Epithelial cell of esophagus (primary cell): ENCODE measurements around the gene IQSEC3.

Experiments
- DNase-seq: peaks from one replicate; pipeline ENCODE4 v3.0.0; 2010; ENCODE audit warnings: low read depth
- H3K4me3 ChIP-seq: 2 replicates; pipeline ENCODE4 v1.5.1; 2011; ENCODE audit warnings: mild to moderate bottlenecking, low read length, control low read depth
- CTCF ChIP-seq: IDR thresholded peaks from 2 replicates; pipeline ENCODE4 v1.5.1; 2011; ENCODE audit warnings: low read depth, mild to moderate bottlenecking, low read length, control low read depth, inconsistent platforms; ENCODE audit not compliant: insufficient read depth; ENCODE audit errors: missing control alignments

IQSEC3 gene

GRCh38 chr12:166425-167075 is 100.0 kb downstream of the IQSEC3 start:
- DNase-seq: no peak
- TF ChIP-seq CTCF: no peak
- no peak overlapping the region for H3K4me3 ChIP-seq

DNA sequence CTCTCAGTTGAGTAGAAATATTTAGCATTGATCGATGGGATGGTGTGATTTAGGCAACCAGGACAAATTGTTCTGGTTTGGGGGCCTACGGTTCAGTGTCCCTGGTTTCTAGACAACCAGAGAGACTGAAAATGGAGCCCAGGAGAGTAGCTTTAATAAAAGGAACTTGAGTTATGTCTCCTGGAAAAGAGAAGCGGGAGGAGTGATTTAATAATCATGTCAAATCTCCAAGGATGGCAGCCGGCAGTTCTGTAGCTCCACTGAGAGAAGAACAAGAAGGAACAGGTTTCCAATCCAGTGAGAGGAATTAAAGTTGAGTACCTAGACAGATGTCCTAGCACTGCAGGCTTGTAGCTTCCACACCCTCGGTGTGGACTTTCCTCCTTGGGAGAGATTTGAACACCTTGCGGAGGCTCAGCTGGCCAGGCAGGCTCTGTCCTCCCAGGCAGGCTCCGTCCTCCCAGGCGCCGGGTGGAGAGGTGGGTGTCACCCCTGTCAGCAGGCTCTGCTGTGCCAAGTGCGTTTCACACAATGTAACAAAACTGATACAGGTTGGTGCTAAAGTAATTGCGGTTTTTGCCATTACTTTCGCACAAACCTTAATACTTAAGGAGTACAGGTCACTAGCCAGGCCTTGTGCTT is 101.5 kb downstream of the IQSEC3 start:
- no peak for TF ChIP-seq CTCF
- H3K4me3 ChIP-seq: no peak overlapping the region
- DNase-seq: no peak

- DNase-seq: no peak
- TF ChIP-seq CTCF: no peak
- H3K4me3 ChIP-seq: no peak overlapping the region
Observed at GRCh38 chr12:168763-169525, 102.4 kb downstream of the IQSEC3 start.

DNA sequence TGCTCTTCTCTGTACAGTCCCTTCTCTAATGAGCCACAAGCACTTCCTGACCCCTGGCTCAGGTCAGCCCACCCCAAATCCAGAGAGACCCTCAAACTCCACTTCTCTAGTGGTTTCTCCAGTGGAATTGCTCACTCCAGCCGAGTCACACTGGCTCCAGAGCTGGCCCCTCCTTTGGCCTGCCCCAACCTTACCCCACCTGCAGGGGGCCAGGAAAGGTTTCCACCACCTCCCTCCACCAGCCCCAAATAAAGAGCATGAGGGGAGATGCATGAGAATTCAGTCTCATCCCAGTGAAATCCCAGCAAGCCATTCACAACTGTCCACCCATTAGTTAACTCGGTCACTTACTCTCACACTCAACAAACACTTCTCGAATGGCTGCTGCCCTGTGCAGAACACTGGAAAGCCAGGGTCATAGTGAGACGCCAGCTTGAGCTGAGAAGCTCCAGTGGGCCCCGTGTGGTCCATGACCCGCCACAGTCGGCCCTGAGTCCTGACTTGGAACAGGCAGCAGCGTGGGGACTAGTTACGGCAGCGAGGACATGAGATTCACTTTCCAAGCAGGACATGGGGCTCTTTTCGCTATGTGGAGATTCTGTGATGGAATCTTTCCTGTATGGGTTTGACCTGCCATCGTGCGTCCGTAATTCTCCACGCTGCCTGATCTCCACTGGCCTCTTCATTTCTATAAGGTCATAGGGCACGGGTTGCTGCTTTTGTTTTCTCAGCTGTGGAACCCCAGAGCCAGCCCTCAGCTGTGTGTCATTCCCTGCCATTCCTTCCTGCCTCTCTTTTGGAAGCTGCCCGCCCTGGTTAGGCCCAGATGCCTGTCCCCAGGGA is 103.2 kb downstream of the IQSEC3 start:
- TF ChIP-seq CTCF: no peak
- no peak for DNase-seq
- no peak overlapping the region for H3K4me3 ChIP-seq

DNA sequence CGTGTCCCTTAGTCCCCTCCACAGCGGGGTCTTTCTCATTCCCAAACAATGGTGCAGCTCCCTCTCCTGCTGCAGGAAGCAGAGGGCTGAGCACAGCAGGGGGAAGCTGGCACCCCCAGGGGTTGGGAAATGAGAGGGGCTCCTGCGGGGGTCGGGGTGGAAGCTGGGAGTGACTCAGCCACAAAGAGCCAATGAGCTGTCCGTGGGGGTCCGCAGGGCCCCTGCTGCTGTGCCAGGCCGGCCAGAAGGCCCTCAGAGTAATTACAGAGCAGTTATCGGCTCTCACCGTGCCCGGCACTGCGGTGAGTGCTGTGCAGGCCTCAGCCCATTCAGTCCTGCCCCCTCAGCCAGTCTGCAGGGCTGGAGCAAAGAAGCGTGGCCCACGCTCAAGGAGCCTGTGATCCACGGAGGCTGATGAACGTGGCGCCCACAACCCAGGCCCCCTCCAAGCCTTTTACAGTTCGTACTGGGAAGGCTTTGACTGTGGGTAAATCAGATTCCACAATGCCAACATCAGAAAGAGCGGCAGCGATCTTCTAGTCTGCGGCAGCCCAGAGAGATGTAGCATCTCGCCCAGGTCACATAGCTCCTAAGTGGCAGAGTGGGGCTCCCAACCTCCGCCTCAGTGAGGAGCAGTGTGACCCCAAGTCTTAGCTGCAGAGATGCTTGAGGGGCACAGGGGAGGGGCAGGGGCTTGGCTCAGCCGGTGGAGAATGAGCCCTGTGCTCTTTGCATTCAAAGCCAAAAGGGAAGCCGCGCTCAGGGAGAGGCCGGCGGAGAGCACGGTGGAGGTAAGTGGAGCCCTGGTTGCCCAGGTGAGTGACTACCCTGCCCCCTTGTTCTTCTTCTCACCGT is 104.0 kb downstream of the IQSEC3 start:
- no peak for DNase-seq
- no peak overlapping the region for H3K4me3 ChIP-seq
- TF ChIP-seq CTCF: no peak

- no peak overlapping the region for H3K4me3 ChIP-seq
- no peak for TF ChIP-seq CTCF
- no peak for DNase-seq
Observed at GRCh38 chr12:171276-171675, 104.7 kb downstream of the IQSEC3 start.
